Measurements from ENCODE around the gene RXFP3.

- TF ChIP-seq CTCF (IDR thresholded peaks at IDR 0.05) = no peak
- no peak for TF ChIP-seq POLR2A (IDR thresholded peaks at IDR 0.05)
- no peak for TF ChIP-seq EP300 (IDR thresholded peaks at IDR 0.05)
Observed at GRCh38 chr5:33981408-33982162, 45.4 kb downstream of the RXFP3 start.

Measured in upper lobe of left lung (tissue), 4 donors.